Heart left ventricle (tissue), 16 donors: ENCODE results near the gene SPRR3. TPM values are rescaled to one million over a fixed set of nuclear protein-coding genes. Genes with fewer than 3 reads are reported as not detected.

ENCODE experiments used
- ATAC-seq, 4 donors: fragments of 200-7000 bp; cut with Tn5 transposase; one replicate each; pipeline ENCODE4 v1.9.1; 2020 to 2022; ENCODE audit warnings: moderate library complexity in 4 of 4, mild to moderate bottlenecking in 3 of 4, moderate number of reproducible peaks in 1 of 4
- DNase-seq, 5 donors: peaks; one replicate each; pipeline ENCODE4 v3.0.0-alpha.2; 2020
- H3K27ac ChIP-seq, 12 donors: fragments of 200-600 bp; sonication (generic) in 4 of 12; one replicate each; pipeline versions ENCODE4 v1.5.0 to v1.8.0; 2016 to 2022; ENCODE audit warnings: mild to moderate bottlenecking in 2 of 12
- H3K27me3 ChIP-seq, 9 donors: fragments of 200-600 bp; sonication (generic) in 2 of 9; one replicate each; pipeline versions ENCODE4 v1.5.1 to v1.8.0; 2016 to 2022; ENCODE audit warnings: mild to moderate bottlenecking in 3 of 9
- H3K36me3 ChIP-seq, 9 donors: fragments of 200-600 bp; sonication (generic) in 2 of 9; one replicate each; pipeline versions ENCODE4 v1.5.0 to v1.8.0; 2018 to 2022; ENCODE audit warnings: mild to moderate bottlenecking in 2 of 9
- H3K4me1 ChIP-seq, 12 donors: fragments of 200-600 bp; sonication (generic) in 4 of 12; one replicate each; pipeline versions ENCODE4 v1.5.0 to v1.8.0; 2016 to 2022; ENCODE audit warnings: mild to moderate bottlenecking in 3 of 12
- H3K4me3 ChIP-seq, 12 donors: fragments of 200-600 bp; sonication (generic) in 4 of 12; one replicate each; pipeline versions ENCODE4 v1.5.0 to v1.8.0; 2017 to 2022; ENCODE audit warnings: mild to moderate bottlenecking in 9 of 12, moderate library complexity in 4 of 12
- H3K9me3 ChIP-seq, 12 donors: fragments of 200-600 bp; sonication (generic) in 4 of 12; one replicate each; pipeline versions ENCODE4 v1.5.0 to v1.8.0; 2016 to 2022; ENCODE audit warnings: mild to moderate bottlenecking in 1 of 12
- POLR2A ChIP-seq, 2 donors: fragments of 450-650 bp; IDR thresholded peaks; one replicate each; pipeline ENCODE4 v1.6.1; 2017; ENCODE audit warnings: antibody characterized with exemption in 2 of 2, mild to moderate bottlenecking in 2 of 2, moderate library complexity in 2 of 2
- WGBS, 4 donors: extraction: QIAGEN DNeasy Blood & Tissue Kit in 2 of 4; methylation state at CpG; one replicate each; pipeline versions ENCODE4 v1.1.5 to v1.1.7; 2013 to 2018; 5-methylcytosine and 5-hydroxymethylcytosine counted together
- intact Hi-C, 10 donors: fragments of 100-400 bp; cut with DNase I; formaldehyde crosslinking; loops; one replicate each; pipeline versions ENCODE4 v1.11.1 to v1.14.2; 2022
- polyA plus RNA-seq, 2 donors: library from polyadenylated mRNA; stranded (reverse); fragments of 200-250 nt; gene quantifications; one replicate each; pipeline ENCODE4 v1.2.3, GENCODE V29; 2013
- total RNA-seq, 9 donors: library from RNA; depleted of rRNA in 2 of 9; stranded (reverse); fragments of >200 nt in 2 of 9; fragmentation: NEBNext Ultra II Directional in 3 of 9; extraction: Animal tissue kit (Norgen Biotek cat#: 25700) in 3 of 9; gene quantifications; one replicate each; pipeline versions ENCODE4 v1.1.0 to v1.2.4, GENCODE V29; 2016 to 2023
- TF ChIP-seq, protein P1 (sequence below), 12 donors: fragments of 200-600 bp; sonication (generic) in 4 of 12; IDR thresholded peaks; one replicate each; pipeline versions ENCODE4 v1.5.0 to v1.8.0; 2018 to 2022; ENCODE audit warnings: antibody characterized with exemption in 12 of 12, mild to moderate bottlenecking in 5 of 12
- donor health status: ischemic (EF 13 %, LVEDD 7.1; RV severe dilation, severe dysfunction).
- donor health status: healthy with polysubstance abuse.
- donor health status: DM: no; HTN: yes; CAD: no.
- donor health status: DM: no; HTN: no; CAD: no.
- donor health status: ischemic (EF 25% LVEDD 6.9; RV normal size, moderate dysfunction).
- donor health status: ischemic (EF 25% LVEDD 5.7; RV mildly dilated, moderate dysfunction).
- donor health status: healthy.
- donor health status: DM: yes; HTN: yes; CAD: no.
- donor health status: ischemic (EF 35%, LVEDD 5.7; RV mildly dilated, moderate dysfunction).
- donor health status: nonischemic (EF 11% LVEDD 7.7; RV severe dilation, severe dysfunction).
- donor health status: DM: yes; HTN: yes; CAD: no.
- donor health status: PGD.
- donor health status: ischemic (EF 29% LVEDD 5.4; RV normal size, mild dysfunction).
- donor health status: nonischemic (EF 23%, LVEDD 6.1; RV moderate dilation, normal function).

The SPRR3 gene
- total and polyA plus RNA-seq, 11 donors, result 1.2 TPM; not detected in 10

- DNase-seq (no peak), ATAC-seq (no peak)
- intact Hi-C loops, result no loop called here
- no peak overlapping the region for H3K4me3 ChIP-seq
- H3K27ac ChIP-seq, result no peak overlapping the region
- H3K36me3 ChIP-seq, result no peaks in the 10 kb centered on the region
- no peaks in the 10 kb centered on the region for H3K4me1 ChIP-seq
- 60 to 81% (median 79%) methylated on average over 3 of the region's 3 CpGs for WGBS, 4 donors
- no peaks in the 10 kb centered on the region for H3K27me3 ChIP-seq
- H3K9me3 ChIP-seq, result no peaks in the 10 kb centered on the region
- TF ChIP-seq, protein P1, sequence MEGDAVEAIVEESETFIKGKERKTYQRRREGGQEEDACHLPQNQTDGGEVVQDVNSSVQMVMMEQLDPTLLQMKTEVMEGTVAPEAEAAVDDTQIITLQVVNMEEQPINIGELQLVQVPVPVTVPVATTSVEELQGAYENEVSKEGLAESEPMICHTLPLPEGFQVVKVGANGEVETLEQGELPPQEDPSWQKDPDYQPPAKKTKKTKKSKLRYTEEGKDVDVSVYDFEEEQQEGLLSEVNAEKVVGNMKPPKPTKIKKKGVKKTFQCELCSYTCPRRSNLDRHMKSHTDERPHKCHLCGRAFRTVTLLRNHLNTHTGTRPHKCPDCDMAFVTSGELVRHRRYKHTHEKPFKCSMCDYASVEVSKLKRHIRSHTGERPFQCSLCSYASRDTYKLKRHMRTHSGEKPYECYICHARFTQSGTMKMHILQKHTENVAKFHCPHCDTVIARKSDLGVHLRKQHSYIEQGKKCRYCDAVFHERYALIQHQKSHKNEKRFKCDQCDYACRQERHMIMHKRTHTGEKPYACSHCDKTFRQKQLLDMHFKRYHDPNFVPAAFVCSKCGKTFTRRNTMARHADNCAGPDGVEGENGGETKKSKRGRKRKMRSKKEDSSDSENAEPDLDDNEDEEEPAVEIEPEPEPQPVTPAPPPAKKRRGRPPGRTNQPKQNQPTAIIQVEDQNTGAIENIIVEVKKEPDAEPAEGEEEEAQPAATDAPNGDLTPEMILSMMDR (IDR thresholded peaks at IDR 0.05), result no peak
- no peak for TF ChIP-seq POLR2A (IDR thresholded peaks at IDR 0.05)
Observed at GRCh38 chr1:152959273-152959672, 42.3 kb upstream of the SPRR3 start.

- ATAC-seq (no peak), DNase-seq (no peak)
- no peaks in the 10 kb centered on the region for H3K4me1 ChIP-seq
- no peaks in the 10 kb centered on the region for H3K27me3 ChIP-seq
- no peak overlapping the region for H3K27ac ChIP-seq
- TF ChIP-seq POLR2A (IDR thresholded peaks at IDR 0.05), result no peak
- TF ChIP-seq, protein P1 (IDR thresholded peaks at IDR 0.05), result no peak
- WGBS, 4 donors, result 89 to 92% (median 90%) methylated on average over 10 of the region's 10 CpGs
- intact Hi-C loops, result no loop called here
- no peak overlapping the region for H3K4me3 ChIP-seq
- no peaks in the 10 kb centered on the region for H3K36me3 ChIP-seq
- H3K9me3 ChIP-seq, result no peaks in the 10 kb centered on the region
Observed at GRCh38 chr1:152959801-152960451, 41.6 kb upstream of the SPRR3 start.

DNA sequence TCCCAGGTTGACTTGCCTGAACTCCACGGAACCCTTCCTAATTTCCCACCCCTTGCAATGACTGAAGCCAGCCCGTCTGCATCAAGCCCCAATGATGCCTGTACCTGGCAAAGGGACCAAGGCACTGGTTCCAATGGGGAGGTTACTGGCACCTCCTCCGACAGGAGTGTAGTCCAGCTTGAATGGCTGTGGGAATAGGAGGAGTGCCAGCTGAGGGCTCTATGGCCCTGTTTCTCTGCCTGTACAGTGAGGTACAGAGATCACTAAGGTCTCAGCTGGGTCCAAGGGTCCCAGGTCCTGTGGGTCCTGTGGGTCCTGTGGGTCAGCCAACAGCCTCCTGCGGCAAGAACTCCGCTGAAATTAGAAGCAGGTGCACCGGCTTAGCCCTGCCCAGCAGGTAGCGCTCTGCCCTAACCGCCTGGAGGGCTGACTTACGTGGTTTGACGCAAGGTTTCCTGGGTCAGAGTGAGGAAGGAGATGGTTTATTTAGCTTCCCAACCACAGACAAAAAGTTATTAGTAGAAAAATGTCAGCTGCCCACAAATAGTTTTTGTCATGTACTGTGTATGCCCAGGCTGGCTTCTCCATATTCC, 41.0 kb upstream of the SPRR3 start:
- 53 to 63% (median 60%) methylated on average over 9 to 10 of the region's 10 CpGs for WGBS, 4 donors
- intact Hi-C loops, result no loop called here

DNA sequence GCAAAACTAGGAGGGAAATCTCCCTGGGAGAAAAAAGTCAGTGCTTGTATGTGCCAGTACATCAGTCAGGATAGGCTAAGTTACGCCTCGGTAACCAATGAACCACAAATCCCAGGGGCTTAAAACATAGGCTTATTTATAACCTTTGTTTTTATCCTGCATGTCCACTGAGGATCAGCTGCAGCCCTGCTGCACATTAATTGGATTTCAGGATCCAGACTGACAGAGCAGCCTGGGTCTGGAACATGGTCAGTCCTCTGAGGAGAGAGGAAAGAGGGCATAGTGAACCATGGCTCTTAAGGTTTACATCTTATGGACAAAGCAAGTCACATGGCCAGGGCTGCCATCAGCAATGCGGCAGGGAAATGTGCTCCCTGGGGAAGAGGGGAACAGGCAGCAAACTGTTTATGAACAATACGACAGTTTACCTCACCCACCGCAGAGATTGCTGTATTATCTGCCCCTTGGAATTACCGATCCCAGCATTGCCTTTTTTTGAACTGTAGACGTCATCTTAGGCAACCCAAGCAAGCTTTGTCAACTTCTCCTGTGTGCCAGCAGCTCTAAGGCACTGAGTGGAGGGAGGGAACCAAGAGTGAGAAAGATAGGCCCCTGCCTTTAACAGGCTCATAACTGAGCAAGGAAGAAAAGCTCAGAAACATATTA, 40.2 kb upstream of the SPRR3 start:
- Histone ChIP-seq H3K36me3 (no peaks in the 10 kb centered on the region), H3K27ac (no peak overlapping the region), H3K4me1 (no peaks in the 10 kb centered on the region), H3K9me3 (no peaks in the 10 kb centered on the region), H3K4me3 (no peak overlapping the region), H3K27me3 (no peaks in the 10 kb centered on the region)
- intact Hi-C loops, result no loop called here
- no peak for ATAC-seq
- 74 to 79% (median 76%) methylated on average over 7 of the region's 7 CpGs for WGBS, 4 donors
- no peak for DNase-seq
- TF ChIP-seq POLR2A (IDR thresholded peaks at IDR 0.05), result no peak
- TF ChIP-seq, protein P1 (IDR thresholded peaks at IDR 0.05), result no peak

More for the DNA sequence above, 41.0 kb upstream of the SPRR3 start:
- TF ChIP-seq, protein P1 (IDR thresholded peaks at IDR 0.05), result no peak
- TF ChIP-seq POLR2A (IDR thresholded peaks at IDR 0.05), result no peak
- H3K9me3 ChIP-seq, result no peaks in the 10 kb centered on the region
- ATAC-seq (no peak), DNase-seq (no peak)
- H3K27ac ChIP-seq, result no peak overlapping the region
- H3K27me3 ChIP-seq, result no peaks in the 10 kb centered on the region
- H3K4me1 ChIP-seq, result no peaks in the 10 kb centered on the region
- H3K36me3 ChIP-seq, result no peaks in the 10 kb centered on the region
- no peak overlapping the region for H3K4me3 ChIP-seq
